Stimulated activated naive CD4-positive, alpha-beta T cell treated with Interleukin-2 at 50 U/mL for 16 hours (primary cell): ENCODE results near the gene SPG11.

Experiments used
- DNase-seq: peaks from one replicate; lab custom pipeline; 2025; lab: John Stamatoyannopoulos, UW

Gene SPG11

GRCh38 chr15:44620081-44620480 is 43.4 kb downstream of the SPG11 start:
- DNase-seq, result no peak

GRCh38 chr15:44616974-44617373 is 46.5 kb downstream of the SPG11 start:
- no peak for DNase-seq

GRCh38 chr15:44606740-44607139 is 56.7 kb downstream of the SPG11 start:
- DNase-seq, result no peak

GRCh38 chr15:44603126-44603525 is 60.3 kb downstream of the SPG11 start:
- no peak for DNase-seq

- no peak for DNase-seq
Measured at GRCh38 chr15:44598892-44599291, 64.6 kb downstream of the SPG11 start.

- DNase-seq, result no peak
Measured at GRCh38 chr15:44598066-44598465, 65.4 kb downstream of the SPG11 start.

GRCh38 chr15:44596511-44597010 is 66.9 kb downstream of the SPG11 start:
- DNase-seq, result no peak

- DNase-seq, result no peak
Measured at GRCh38 chr15:44595656-44596510, 67.6 kb downstream of the SPG11 start.

GRCh38 chr15:44595246-44595645 is 68.2 kb downstream of the SPG11 start:
- DNase-seq, result no peak

GRCh38 chr15:44593042-44593736 is 70.3 kb downstream of the SPG11 start:
- DNase-seq, result no peak

GRCh38 chr15:44591326-44591725 is 72.1 kb downstream of the SPG11 start:
- no peak for DNase-seq

GRCh38 chr15:44588541-44588940 is 74.9 kb downstream of the SPG11 start:
- no peak for DNase-seq

- no peak for DNase-seq
Measured at GRCh38 chr15:44585633-44586032, 77.8 kb downstream of the SPG11 start.

GRCh38 chr15:44584162-44584749 is 79.2 kb downstream of the SPG11 start:
- peak; percentile 40 for DNase-seq

GRCh38 chr15:44580105-44580504 is 83.4 kb downstream of the SPG11 start:
- no peak for DNase-seq

- no peak for DNase-seq
Measured at GRCh38 chr15:44574734-44575133, 88.7 kb downstream of the SPG11 start.

- DNase-seq, result no peak
Measured at GRCh38 chr15:44573386-44573785, 90.1 kb downstream of the SPG11 start.

GRCh38 chr15:44570361-44570760 is 93.1 kb downstream of the SPG11 start:
- DNase-seq, result no peak

- DNase-seq, result no peak
Measured at GRCh38 chr15:44569316-44569715, 94.1 kb downstream of the SPG11 start.

GRCh38 chr15:44568338-44568737 is 95.1 kb downstream of the SPG11 start:
- DNase-seq, result no peak

- no peak for DNase-seq
Measured at GRCh38 chr15:44566155-44566540, 97.3 kb downstream of the SPG11 start.

GRCh38 chr15:44565387-44566154 is 97.9 kb downstream of the SPG11 start:
- no peak for DNase-seq
